NCI-H524 treated with DMSO at 0.1 percent for 48 hours (cell line): ENCODE results near the gene TSSK2.
"Not testable (repeated sequence)": the region's sequence is repeated elsewhere in the genome, so short reads cannot be mapped to it uniquely, and the experiment has no call there.

Source experiments
- DNase-seq: peaks from one replicate; lab custom pipeline; 2025; lab: John Stamatoyannopoulos, UW

Gene TSSK2

GRCh38 chr22:19143967-19144400 lies 12.9 kb downstream of the TSSK2 start:
- DNase-seq: no peak

GRCh38 chr22:19146215-19146968 lies 15.3 kb downstream of the TSSK2 start:
- no peak for DNase-seq

- DNase-seq: peak; percentile 15
Observed at GRCh38 chr22:19147195-19147780, 16.2 kb downstream of the TSSK2 start.

- no peak for DNase-seq
Observed at GRCh38 chr22:19148417-19149046, 17.4 kb downstream of the TSSK2 start.

GRCh38 chr22:19149047-19149883 lies 18.2 kb downstream of the TSSK2 start:
- DNase-seq: no peak

- DNase-seq: no peak
Observed at GRCh38 chr22:19149991-19150390, 18.9 kb downstream of the TSSK2 start, which contains the start of gene GSC2. TSS of gene GSC2 (minus strand) at chr22:19150292. CDS start at chr22:19150283, 9 bp downstream.

GRCh38 chr22:19150482-19151328 lies 19.6 kb downstream of the TSSK2 start:
- no peak for DNase-seq

GRCh38 chr22:19151329-19152191 lies 20.5 kb downstream of the TSSK2 start:
- no peak for DNase-seq

GRCh38 chr22:19152942-19153883 lies 22.1 kb downstream of the TSSK2 start:
- no peak for DNase-seq

GRCh38 chr22:19156109-19156508 lies 25.0 kb downstream of the TSSK2 start:
- not testable (repeated sequence) for DNase-seq

GRCh38 chr22:19158649-19159048 lies 27.5 kb downstream of the TSSK2 start:
- not testable (repeated sequence) for DNase-seq

- DNase-seq: no peak
Observed at GRCh38 chr22:19164425-19164824, 33.3 kb downstream of the TSSK2 start.

- peak; percentile 7 for DNase-seq
Observed at GRCh38 chr22:19166421-19166820, 35.3 kb downstream of the TSSK2 start.

- no peak for DNase-seq
Observed at GRCh38 chr22:19167106-19167869, 36.2 kb downstream of the TSSK2 start.

- DNase-seq: no peak
Observed at GRCh38 chr22:19168088-19168890, 37.2 kb downstream of the TSSK2 start.

- DNase-seq: peak; percentile 3
Observed at GRCh38 chr22:19169002-19169946, 38.2 kb downstream of the TSSK2 start.
